GM18951 (cell line): ENCODE measurements around the gene MIER3.
"Not testable (repeated sequence)": the region's sequence is repeated elsewhere in the genome, so short reads cannot be mapped to it uniquely, and the experiment has no call there.

ENCODE experiments used
- POLR2A ChIP-seq: IDR thresholded peaks from 4 replicates; pipeline ENCODE4 v1.6.1; 2011; ENCODE audit warnings: mild to moderate bottlenecking; ENCODE audit not compliant: insufficient read length, insufficient read depth; ENCODE audit errors: extremely low read depth
- in situ Hi-C: fragments of 300-500 bp; cut with MboI; formaldehyde crosslinking; loops from one replicate; pipeline ENCODE4 v1.12.0; 2022; ENCODE audit warnings: low sequenced_read_pairs, mixed read lengths, inconsistent platforms; ENCODE audit not compliant: unreplicated experiment

The MIER3 gene, protein sequence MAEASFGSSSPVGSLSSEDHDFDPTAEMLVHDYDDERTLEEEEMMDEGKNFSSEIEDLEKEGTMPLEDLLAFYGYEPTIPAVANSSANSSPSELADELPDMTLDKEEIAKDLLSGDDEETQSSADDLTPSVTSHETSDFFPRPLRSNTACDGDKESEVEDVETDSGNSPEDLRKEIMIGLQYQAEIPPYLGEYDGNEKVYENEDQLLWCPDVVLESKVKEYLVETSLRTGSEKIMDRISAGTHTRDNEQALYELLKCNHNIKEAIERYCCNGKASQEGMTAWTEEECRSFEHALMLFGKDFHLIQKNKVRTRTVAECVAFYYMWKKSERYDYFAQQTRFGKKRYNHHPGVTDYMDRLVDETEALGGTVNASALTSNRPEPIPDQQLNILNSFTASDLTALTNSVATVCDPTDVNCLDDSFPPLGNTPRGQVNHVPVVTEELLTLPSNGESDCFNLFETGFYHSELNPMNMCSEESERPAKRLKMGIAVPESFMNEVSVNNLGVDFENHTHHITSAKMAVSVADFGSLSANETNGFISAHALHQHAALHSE

DNA sequence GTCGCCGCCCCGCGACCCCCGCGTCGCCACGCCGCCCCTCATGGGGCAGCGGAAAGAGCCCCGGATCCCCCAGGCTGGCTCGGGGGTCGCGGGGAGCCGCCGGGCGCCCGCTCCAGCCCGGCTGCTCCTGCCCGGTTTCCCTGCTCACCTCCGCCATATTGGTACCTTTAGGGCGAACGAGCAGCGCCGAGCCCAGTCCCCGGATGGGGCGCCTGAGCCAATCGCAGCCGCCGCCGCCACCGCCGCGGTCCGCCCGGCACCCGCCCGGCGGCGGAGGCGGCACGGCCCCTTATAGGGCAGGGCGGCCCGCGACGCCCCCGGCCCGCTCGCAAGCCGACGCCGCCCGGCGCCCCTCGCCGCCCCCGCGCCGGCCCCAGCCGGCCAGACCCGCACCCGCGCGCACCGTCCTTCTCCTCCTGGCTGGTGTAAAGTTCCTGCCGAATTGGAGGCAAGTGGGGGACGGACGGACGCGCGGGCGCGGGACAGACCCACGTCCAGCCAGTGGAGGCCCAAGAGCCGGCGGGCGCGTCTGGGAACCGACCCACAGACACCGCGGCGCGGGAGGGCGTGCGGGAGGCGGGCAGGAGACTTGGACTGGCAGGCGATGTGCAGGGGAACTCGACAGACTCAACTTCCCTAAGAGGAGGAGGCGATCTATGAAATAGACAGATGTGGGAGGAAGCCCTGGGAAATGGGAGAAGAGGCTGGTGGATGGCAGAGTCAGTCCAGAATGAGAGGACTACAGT is at the start of gene MIER3:
TSS of gene MIER3 (minus strand) at position 178 of the 746 bp plus-strand sequence. CDS start at position 157, 21 bp downstream.
- TF ChIP-seq POLR2A = peak; percentile 76
- in situ Hi-C loops = no loop called here

DNA sequence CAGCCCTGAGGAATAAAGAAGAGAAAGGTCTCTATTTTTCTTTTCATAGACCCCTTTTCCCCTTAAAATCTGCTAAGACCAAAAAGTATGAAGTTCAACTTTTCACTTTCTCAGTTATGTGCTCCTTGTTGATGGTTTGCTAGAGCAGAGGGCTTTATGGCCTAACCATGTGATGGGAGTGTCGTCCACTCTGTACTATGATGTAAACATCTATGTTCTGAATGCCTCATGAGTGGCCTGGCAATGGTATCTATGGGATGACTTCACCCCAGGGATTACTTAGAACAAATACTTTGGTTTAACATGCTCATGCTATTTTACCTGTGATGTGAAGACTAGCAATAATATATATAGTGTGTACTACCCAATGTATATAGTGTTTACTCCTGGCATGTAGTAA is 43.7 kb upstream of the MIER3 start:
- in situ Hi-C loops = no loop called here
- no peak for TF ChIP-seq POLR2A

DNA sequence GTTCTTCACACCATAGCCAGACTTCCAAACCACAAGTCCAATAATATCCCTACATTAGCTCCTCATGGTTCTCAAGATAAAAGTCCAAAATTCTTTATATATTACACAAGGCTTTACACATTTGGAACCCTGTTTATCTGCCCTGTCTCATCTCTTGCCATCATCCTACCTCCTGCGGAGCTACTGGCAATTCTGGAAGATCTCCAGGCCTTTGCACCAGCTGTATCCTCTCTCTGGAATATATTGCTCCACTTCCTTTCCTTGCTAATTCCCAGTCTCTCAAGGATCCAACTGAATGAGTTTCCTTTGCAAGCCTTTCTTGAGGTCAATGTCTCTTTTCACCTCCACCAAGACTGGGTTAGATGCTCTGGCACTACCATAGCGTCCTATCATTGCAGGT is 41.3 kb upstream of the MIER3 start:
- in situ Hi-C loops = no loop called here
- TF ChIP-seq POLR2A = no peak

DNA sequence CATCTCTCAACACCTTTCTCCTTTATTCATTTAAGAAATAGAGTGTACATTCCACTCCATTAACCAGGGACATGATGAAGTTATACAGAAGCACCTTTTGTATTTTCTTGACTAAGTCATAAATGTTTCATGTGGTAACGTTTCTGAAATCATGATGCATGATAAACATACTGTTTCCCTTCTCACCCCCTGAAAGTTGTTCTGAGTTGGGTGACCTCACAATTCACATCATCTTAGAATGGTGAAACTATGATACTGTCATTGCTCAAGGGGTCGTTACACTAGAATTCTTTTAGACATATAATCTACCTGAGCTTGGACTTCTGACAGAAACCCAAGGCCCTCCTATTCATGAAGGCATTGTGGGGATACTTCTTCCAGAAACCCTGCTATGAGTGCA is 37.8 kb upstream of the MIER3 start:
- in situ Hi-C loops = no loop called here
- no peak for TF ChIP-seq POLR2A

DNA sequence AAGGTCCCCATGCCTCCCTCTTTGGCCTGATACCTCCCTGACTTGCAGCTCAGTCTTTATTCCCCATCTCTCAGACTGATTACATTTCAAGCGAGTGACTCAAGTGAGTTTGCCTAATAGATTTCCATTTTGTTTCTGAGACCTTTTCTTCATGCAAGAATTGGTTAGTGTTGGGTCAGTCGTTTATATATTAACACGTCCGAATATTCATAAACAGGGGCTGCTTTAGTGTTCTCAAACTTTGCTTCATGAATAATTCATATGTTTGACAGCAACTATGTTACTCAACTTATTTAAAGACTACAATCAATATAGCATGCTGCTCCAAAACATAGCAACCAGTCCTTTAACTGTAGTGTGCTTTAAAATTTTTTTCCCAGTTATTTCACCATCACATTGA is 36.6 kb upstream of the MIER3 start:
- no peak for TF ChIP-seq POLR2A
- in situ Hi-C loops = no loop called here

DNA sequence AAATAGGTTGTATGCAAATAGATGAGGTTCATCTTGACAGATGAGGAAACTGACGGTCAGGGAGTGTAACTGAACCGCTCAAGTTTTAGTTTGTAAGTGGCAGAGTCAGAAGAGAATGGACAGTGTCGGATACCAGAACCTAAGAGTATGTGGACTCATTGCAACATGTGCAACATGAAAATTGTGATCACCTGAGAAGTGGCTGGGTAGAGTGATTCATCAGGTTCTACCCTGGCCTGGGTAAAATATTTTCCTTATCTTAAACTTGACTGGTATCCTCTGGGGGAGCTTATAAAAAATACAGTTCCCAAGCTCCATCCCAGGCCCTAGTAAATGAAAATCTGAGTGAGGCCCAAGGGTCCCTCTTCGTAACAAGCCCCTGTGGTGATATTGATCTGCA is 35.2 kb upstream of the MIER3 start:
- no peak for TF ChIP-seq POLR2A
- in situ Hi-C loops = no loop called here

DNA sequence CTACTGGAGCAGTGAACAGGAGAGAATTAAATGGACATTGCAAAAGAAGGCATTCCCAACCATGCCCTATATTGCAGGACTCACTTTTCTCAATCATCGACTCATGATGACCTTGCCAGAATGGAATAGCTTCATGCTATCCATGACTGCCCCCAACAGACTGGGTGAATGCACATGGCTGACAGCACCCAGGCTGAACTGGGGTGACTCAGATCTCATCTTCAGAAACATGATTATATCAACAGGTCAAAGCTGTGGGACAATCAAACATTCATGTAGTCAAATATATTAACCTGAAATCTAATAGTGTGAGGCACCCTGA is 34.7 kb upstream of the MIER3 start:
- in situ Hi-C loops = no loop called here
- TF ChIP-seq POLR2A = no peak

DNA sequence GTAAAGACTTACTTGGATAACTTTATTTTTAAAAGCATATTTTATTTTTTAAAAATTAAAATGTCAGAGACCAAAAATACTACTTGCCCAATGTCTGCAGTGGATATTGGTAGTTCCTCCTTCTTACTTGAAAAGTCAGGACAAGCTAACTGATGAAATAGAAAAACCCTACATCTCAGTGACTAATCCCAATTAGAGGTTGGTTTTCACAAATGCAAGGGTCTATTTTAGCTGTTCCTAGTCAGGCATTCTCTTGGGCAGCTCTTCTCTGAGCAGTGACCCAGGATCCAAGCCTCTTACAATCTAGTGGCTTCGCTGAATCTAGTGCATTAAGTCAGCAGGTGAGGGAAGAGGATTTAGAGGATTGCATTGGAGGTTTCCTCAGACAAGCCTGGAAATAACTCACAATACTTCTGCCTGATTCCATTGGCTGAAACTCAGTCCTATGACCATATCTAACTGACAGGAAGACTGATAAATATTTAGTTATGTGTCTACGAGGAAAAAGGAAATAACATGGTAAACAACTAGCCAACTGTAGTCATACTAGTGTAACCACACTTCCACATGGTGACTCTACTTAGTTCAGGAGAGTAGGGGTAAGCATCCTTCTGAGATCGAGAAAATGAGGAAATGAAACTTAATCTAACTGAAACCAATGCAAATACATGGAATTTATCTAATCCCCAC is 34.2 kb upstream of the MIER3 start:
- TF ChIP-seq POLR2A = no peak
- in situ Hi-C loops = no loop called here

DNA sequence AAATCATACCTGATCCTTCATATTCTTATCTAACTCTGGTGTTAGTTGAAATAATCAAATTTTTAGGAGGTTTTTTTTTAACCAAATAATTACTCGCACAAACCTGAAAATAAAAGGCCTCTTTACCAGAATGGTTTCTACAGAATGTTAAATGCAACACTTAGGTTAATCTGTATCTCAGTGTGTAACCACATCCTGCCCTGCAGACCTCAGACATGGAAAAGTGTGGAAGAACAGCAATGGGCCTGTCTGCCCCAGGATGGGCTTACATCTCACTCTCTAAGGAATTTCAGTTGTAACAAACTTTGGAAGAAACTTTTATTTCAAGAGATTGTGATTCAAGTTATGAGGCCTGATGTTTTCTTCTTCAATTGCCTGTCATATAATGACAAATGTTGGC is 32.5 kb upstream of the MIER3 start:
- in situ Hi-C loops = no loop called here

DNA sequence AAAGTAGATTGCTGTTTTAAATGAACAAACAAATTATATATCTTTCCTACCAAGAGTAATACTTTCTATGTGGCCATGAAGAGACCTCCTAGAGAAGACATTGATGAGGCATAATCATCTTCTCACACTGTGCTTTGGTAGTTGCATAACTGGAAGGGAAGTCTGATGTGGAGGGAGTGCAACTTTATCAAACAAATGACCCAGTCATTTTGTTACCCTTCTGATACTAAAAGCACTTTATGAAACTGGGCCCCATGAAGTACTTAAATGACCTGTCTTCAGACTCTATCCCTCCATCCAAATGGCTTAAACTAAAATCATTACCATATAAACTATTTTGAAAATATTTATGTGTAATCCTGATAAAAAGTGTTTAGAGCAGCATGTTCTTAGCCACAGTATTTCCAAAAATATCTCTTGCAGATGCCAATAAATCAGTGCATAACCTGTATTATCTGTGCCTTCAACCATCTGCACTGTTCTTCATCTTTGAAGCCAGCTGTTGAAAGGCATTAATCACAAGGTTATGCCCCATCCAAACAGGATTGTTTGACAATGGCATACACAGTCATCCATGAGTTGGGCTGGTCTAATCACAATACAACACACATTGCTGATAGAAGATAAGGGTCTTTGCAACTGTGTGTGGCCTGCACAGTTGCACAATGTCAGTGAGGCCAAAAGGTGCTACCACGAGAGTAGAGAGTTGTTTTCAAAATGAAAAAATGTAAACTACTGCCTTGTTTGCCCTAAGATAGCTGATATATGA is 31.9 kb upstream of the MIER3 start:
- in situ Hi-C loops = no loop called here
- TF ChIP-seq POLR2A = no peak

More for the DNA sequence above, 32.5 kb upstream of the MIER3 start:
- no peak for TF ChIP-seq POLR2A

DNA sequence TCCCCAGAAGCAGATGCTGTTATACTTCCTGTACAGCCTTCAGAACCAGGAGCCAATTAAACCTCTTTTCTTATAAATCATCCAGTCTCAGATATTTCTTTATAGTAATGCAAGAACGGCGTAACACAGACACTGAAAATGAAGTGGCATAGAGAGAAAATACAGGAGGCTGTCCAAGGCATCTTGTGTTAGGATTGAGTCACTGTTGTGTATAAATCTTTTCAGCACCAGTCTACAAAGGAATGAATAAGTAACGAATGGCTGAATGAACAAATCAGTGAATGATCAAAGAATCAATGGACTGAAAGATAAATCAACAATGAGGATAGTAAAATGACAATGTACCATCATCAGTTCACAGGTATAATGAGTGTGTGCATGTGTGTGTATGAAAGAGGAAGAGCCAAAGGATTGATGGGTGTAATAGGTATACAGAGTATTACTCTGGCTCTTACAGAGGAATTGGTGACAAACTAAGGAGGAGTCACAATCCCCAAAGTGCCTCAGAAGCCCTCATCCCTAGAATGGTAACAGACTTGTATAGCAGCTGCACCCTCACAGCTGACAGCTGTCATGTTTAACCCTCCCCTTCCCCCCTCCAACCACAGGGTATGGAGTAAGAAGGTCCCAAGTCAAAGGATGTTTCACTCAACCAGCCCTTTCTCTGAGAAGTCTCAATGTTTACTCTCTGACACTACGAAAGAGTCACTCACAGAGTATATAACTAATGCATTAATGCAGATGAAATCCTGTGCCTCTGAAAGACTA is 29.8 kb upstream of the MIER3 start:
- in situ Hi-C loops = no loop called here

DNA sequence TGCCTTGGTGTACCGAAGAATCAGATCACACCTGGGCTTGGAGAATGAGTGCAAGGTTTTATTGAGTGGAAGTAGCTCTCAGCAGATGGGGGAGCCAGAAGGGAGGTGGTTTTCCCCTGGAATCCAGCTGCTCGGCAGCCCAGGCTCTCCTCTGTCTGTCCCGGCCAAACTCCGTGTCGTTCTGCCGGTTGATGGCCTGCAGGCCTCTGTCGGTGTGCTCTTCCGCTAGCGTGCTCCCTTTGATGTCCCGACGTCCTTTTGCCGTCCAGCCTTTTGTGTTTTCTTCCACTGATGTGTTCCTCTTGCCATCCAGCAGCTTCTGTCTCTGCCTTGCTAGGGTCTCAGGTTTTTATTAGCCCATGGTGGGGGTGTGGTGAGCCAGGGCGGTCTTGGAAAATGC is 28.0 kb upstream of the MIER3 start:
- TF ChIP-seq POLR2A = no peak
- in situ Hi-C loops = no loop called here

More for the DNA sequence above, 29.8 kb upstream of the MIER3 start:
- no peak for TF ChIP-seq POLR2A

DNA sequence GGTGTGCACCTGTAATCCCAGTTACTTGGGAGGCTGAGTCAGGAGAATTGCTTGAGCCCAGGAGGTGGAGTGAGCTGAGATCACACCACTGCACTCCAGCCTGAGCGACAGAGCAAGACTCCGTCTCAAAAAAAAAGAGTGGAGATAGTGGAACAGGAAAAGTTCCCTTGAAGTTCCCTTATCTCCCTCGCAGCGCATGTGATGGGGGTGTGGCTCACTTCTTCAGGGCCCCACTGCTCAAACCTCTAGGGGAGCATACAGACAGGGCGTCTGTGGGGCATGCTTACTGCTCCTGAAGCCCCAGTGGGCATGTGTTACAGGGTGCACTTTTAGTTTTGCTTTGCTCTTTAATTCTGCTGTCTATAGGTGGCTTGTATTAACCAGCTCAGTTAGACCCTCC is 27.6 kb upstream of the MIER3 start:
- in situ Hi-C loops = not testable (repeated sequence)
